Right atrium auricular region (tissue), 2 donors: ENCODE data around the gene FIG4. TPM values are rescaled to one million over a fixed set of nuclear protein-coding genes. Genes with fewer than 3 reads are reported as not detected.
"Not testable (repeated sequence)": the region's sequence is repeated elsewhere in the genome, so short reads cannot be mapped to it uniquely, and the experiment has no call there.

ENCODE experiments used
- DNase-seq: peaks from one replicate; pipeline ENCODE4 v3.0.0-alpha.2; 2019; ENCODE audit warnings: low spot score
- H3K27ac ChIP-seq, 2 donors: fragments of 200-600 bp; sonication (generic); 1 replicate in 1 of 2; 2 replicates in 1 of 2; pipeline ENCODE4 v1.5.1; 2016 to 2019
- H3K27me3 ChIP-seq, 2 donors: fragments of 200-600 bp; sonication (generic); one replicate each; pipeline versions ENCODE4 v1.5.1 to v1.6.0; 2017 to 2019
- H3K36me3 ChIP-seq: fragments of 200-600 bp; sonication (generic); one replicate; pipeline ENCODE4 v1.5.1; 2016
- H3K4me1 ChIP-seq, 2 donors: fragments of 200-600 bp; sonication (generic); one replicate each; pipeline versions ENCODE4 v1.5.1 to v1.6.0; 2017 to 2019
- H3K4me3 ChIP-seq, 2 donors: fragments of 200-600 bp; sonication (generic); 1 replicate in 1 of 2; 2 replicates in 1 of 2; pipeline ENCODE4 v1.5.1; 2017 to 2019; ENCODE audit warnings: mild to moderate bottlenecking in 1 of 2, moderate library complexity in 1 of 2
- H3K9me3 ChIP-seq, 2 donors: fragments of 200-600 bp; sonication (generic); one replicate each; pipeline ENCODE4 v1.5.1; 2019
- CTCF ChIP-seq, 2 donors: fragments of 200-600 bp; sonication (generic); IDR thresholded peaks; one replicate each; pipeline ENCODE4 v1.5.1; 2019; ENCODE audit warnings: antibody characterized with exemption in 2 of 2
- total RNA-seq, 2 donors: library from RNA; depleted of rRNA; stranded (reverse); fragments of >200 nt; gene quantifications; one replicate each; pipeline ENCODE4 v1.1.0, GENCODE V29; 2016

Gene FIG4
- total RNA-seq, 2 donors from 2014 or later, result 6.2 to 9.6 TPM

GRCh38 chr6:109717971-109718370 lies 26.9 kb downstream of the FIG4 start:
- no peaks in the 10 kb centered on the region for H3K27me3 ChIP-seq
- no peak overlapping the region for H3K27ac ChIP-seq
- no peaks in the 10 kb centered on the region for H3K9me3 ChIP-seq
- TF ChIP-seq CTCF (IDR thresholded peaks at IDR 0.05), result no peak
- DNase-seq, result no peak
- no peaks in the 10 kb centered on the region for H3K4me1 ChIP-seq
- no peak overlapping the region for H3K4me3 ChIP-seq
- peaks cover 7% of the 10 kb centered on the region for H3K36me3 ChIP-seq

GRCh38 chr6:109718991-109719390 lies 27.9 kb downstream of the FIG4 start:
- DNase-seq, result no peak
- peaks cover 7% of the 10 kb centered on the region for H3K36me3 ChIP-seq
- no peak overlapping the region for H3K27ac ChIP-seq
- H3K4me3 ChIP-seq, result no peak overlapping the region
- H3K9me3 ChIP-seq, result no peaks in the 10 kb centered on the region
- TF ChIP-seq CTCF (IDR thresholded peaks at IDR 0.05), result no peak
- no peaks in the 10 kb centered on the region for H3K4me1 ChIP-seq
- no peaks in the 10 kb centered on the region for H3K27me3 ChIP-seq

- DNase-seq, result no peak
- H3K4me1 ChIP-seq, result no peaks in the 10 kb centered on the region
- no peak overlapping the region for H3K4me3 ChIP-seq
- TF ChIP-seq CTCF (IDR thresholded peaks at IDR 0.05), result no peak
- no peaks in the 10 kb centered on the region for H3K27me3 ChIP-seq
- no peak overlapping the region for H3K27ac ChIP-seq
- H3K9me3 ChIP-seq, result no peaks in the 10 kb centered on the region
- peaks cover 7% of the 10 kb centered on the region for H3K36me3 ChIP-seq
These were observed 29.2 kb downstream of the FIG4 start for GRCh38 chr6:109720311-109720710.

GRCh38 chr6:109722011-109722410 lies 30.9 kb downstream of the FIG4 start:
- Histone ChIP-seq H3K27me3 (no peaks in the 10 kb centered on the region), H3K27ac (no peak overlapping the region), H3K4me3 (no peak overlapping the region), H3K36me3 (peaks cover 7% of the 10 kb centered on the region), H3K4me1 (no peaks in the 10 kb centered on the region), H3K9me3 (no peaks in the 10 kb centered on the region)
- DNase-seq, result no peak
- TF ChIP-seq CTCF (IDR thresholded peaks at IDR 0.05), result no peak

GRCh38 chr6:109722564-109723254 lies 31.6 kb downstream of the FIG4 start:
- Histone ChIP-seq H3K4me1 (no peaks in the 10 kb centered on the region), H3K9me3 (no peaks in the 10 kb centered on the region), H3K36me3 (peaks cover 7% of the 10 kb centered on the region), H3K4me3 (no peak overlapping the region), H3K27me3 (no peaks in the 10 kb centered on the region), H3K27ac (no peak overlapping the region)
- TF ChIP-seq CTCF (IDR thresholded peaks at IDR 0.05), result no peak
- DNase-seq, result no peak

- H3K9me3 ChIP-seq, H3K27me3 ChIP-seq, H3K4me3 ChIP-seq, H3K27ac ChIP-seq, H3K36me3 ChIP-seq, H3K4me1 ChIP-seq, DNase-seq: not testable (repeated sequence)
These were observed 34.2 kb downstream of the FIG4 start for GRCh38 chr6:109725250-109725649.
